H1 (cell line): ENCODE measurements around the gene FAM236B.
"Not testable (repeated sequence)": the region's sequence is repeated elsewhere in the genome, so short reads cannot be mapped to it uniquely, and the experiment has no call there.

Experiments used
- CBX8 ChIP-seq: fragments of 300-800, 300-1000 bp; sonication (generic); IDR thresholded peaks from 2 replicates; pipeline ENCODE4 v1.7.1; 2016; ENCODE audit warnings: low read depth, low read length, borderline replicate concordance
- POLR2A ChIP-seq, 2 experiments: IDR thresholded peaks; 1 replicate in 1 of 2; 2 replicates in 1 of 2; pipeline ENCODE4 v1.6.1; 2011; ENCODE audit warnings: low read depth in 2 of 2, low read length in 2 of 2, mild to moderate bottlenecking in 2 of 2; ENCODE audit errors: control extremely low read depth in 1 of 2
- POLR2AphosphoS5 ChIP-seq: IDR thresholded peaks from 2 replicates; pipeline ENCODE4 v1.6.1; 2011; ENCODE audit warnings: low read depth, low read length
- YY1 ChIP-seq: IDR thresholded peaks from 2 replicates; pipeline ENCODE4 v1.6.1; 2011; ENCODE audit warnings: low read depth, mild to moderate bottlenecking, low read length
- TF ChIP-seq, protein P1 (sequence below), 3 experiments: IDR thresholded peaks; 1 replicate in 2 of 3; 2 replicates in 1 of 3; pipeline versions ENCODE4 v1.5.1 to v1.6.1; 2011; ENCODE audit warnings: low read length in 3 of 3, mild to moderate bottlenecking in 3 of 3, inconsistent platforms in 2 of 3, low read depth in 1 of 3, moderate library complexity in 1 of 3; ENCODE audit not compliant: insufficient read depth in 1 of 3; ENCODE audit errors: control extremely low read depth in 1 of 3

DNA sequence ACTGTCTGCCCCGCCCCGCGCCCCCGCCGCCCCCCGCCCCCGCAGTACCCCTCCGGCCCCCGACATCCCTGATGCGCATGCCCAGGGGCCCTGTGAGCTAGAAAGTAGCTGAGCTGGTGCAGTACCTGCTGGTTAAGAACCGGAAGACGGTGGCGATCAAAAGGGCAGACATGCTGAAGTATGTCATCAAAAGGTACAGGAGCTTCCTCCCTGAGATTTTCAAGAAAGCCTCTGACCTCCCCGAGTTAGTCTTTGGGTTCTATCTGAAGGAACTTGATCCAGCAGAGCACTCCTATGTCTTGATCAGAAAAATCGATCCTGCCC, 5.0 kb downstream of the FAM236B start:
- not testable (repeated sequence) for TF ChIP-seq POLR2A (IDR thresholded peaks at IDR 0.05; ENCODE audit: control extremely low read depth in 1 of 2, low read depth in 2 of 2, low read length in 2 of 2); YY1; POLR2AphosphoS5; CBX8
- TF ChIP-seq, protein P1, sequence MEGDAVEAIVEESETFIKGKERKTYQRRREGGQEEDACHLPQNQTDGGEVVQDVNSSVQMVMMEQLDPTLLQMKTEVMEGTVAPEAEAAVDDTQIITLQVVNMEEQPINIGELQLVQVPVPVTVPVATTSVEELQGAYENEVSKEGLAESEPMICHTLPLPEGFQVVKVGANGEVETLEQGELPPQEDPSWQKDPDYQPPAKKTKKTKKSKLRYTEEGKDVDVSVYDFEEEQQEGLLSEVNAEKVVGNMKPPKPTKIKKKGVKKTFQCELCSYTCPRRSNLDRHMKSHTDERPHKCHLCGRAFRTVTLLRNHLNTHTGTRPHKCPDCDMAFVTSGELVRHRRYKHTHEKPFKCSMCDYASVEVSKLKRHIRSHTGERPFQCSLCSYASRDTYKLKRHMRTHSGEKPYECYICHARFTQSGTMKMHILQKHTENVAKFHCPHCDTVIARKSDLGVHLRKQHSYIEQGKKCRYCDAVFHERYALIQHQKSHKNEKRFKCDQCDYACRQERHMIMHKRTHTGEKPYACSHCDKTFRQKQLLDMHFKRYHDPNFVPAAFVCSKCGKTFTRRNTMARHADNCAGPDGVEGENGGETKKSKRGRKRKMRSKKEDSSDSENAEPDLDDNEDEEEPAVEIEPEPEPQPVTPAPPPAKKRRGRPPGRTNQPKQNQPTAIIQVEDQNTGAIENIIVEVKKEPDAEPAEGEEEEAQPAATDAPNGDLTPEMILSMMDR (IDR thresholded peaks at IDR 0.05; ENCODE audit: control extremely low read depth in 1 of 3, insufficient read depth in 1 of 3, low read depth in 1 of 3, low read length in 3 of 3) = not testable (repeated sequence)
